Liver (tissue), 9 donors: ENCODE results near the gene TSPAN17. TPM values are rescaled to one million over a fixed set of nuclear protein-coding genes. Genes with fewer than 3 reads are reported as not detected.

ENCODE experiments used
- DNase-seq: peaks from one replicate; pipeline ENCODE4 v3.0.0-alpha.2; 2017; ENCODE audit warnings: low spot score
- H3K27ac ChIP-seq, 2 donors: one replicate each; pipeline ENCODE4 v1.7.0; 2013; ENCODE audit warnings: inconsistent platforms in 2 of 2, low read length in 2 of 2, control low read depth in 1 of 2, low read depth in 1 of 2, mild to moderate bottlenecking in 1 of 2
- H3K27me3 ChIP-seq, 4 donors: one replicate each; pipeline versions ENCODE4 v1.6.1 to v1.7.0; 2013; ENCODE audit warnings: low read length in 3 of 4, inconsistent platforms in 1 of 4, mild to moderate bottlenecking in 1 of 4, moderate library complexity in 1 of 4; ENCODE audit not compliant: control insufficient read depth in 4 of 4, insufficient read depth in 4 of 4
- H3K36me3 ChIP-seq, 4 donors: one replicate each; pipeline versions ENCODE4 v1.6.1 to v1.7.0; 2013; ENCODE audit warnings: low read length in 3 of 4, mild to moderate bottlenecking in 3 of 4, low read depth in 1 of 4, moderate library complexity in 1 of 4; ENCODE audit not compliant: control insufficient read depth in 4 of 4, insufficient read depth in 3 of 4
- H3K4me1 ChIP-seq, 4 donors: one replicate each; pipeline versions ENCODE4 v1.6.1 to v1.7.0; 2013; ENCODE audit warnings: low read length in 3 of 4, mild to moderate bottlenecking in 3 of 4, moderate library complexity in 1 of 4; ENCODE audit not compliant: control insufficient read depth in 4 of 4, insufficient read depth in 4 of 4
- H3K4me3 ChIP-seq, 3 donors: one replicate each; pipeline versions ENCODE4 v1.6.1 to v1.7.0; 2013; ENCODE audit warnings: low read length in 3 of 3, control low read depth in 1 of 3, low read depth in 1 of 3, mild to moderate bottlenecking in 1 of 3
- H3K9ac ChIP-seq, 2 donors: one replicate each; pipeline ENCODE4 v1.7.0; 2013; ENCODE audit warnings: low read length in 2 of 2, mild to moderate bottlenecking in 2 of 2, moderate library complexity in 2 of 2, control low read depth in 1 of 2, low read depth in 1 of 2
- H3K9me3 ChIP-seq, 4 donors: one replicate each; pipeline versions ENCODE4 v1.6.1 to v1.7.0; 2013; ENCODE audit warnings: low read length in 3 of 4; ENCODE audit not compliant: control insufficient read depth in 4 of 4
- ATF3 ChIP-seq: IDR thresholded peaks from 2 replicates; pipeline ENCODE4 v1.6.1; 2016; ENCODE audit warnings: antibody characterized with exemption
- EGR1 ChIP-seq, 2 donors: IDR thresholded peaks; 2 replicates each; pipeline ENCODE4 v1.6.1; 2016 to 2018; ENCODE audit warnings: antibody characterized with exemption in 2 of 2, low read depth in 2 of 2
- FOXA2 ChIP-seq: IDR thresholded peaks from 2 replicates; pipeline ENCODE4 v1.6.1; 2016; ENCODE audit warnings: antibody characterized with exemption
- GABPA ChIP-seq, 2 donors: IDR thresholded peaks in 1 of 2; conservative IDR thresholded peaks in 1 of 2; 2 replicates each; pipeline ENCODE4 v1.6.1; 2016; ENCODE audit warnings: antibody characterized with exemption in 2 of 2, mild to moderate bottlenecking in 1 of 2, moderate library complexity in 1 of 2
- JUND ChIP-seq, 2 donors: IDR thresholded peaks; 2 replicates each; pipeline ENCODE4 v1.6.1; 2016; ENCODE audit warnings: antibody characterized with exemption in 2 of 2
- MAX ChIP-seq: IDR thresholded peaks from 2 replicates; pipeline ENCODE4 v1.6.1; 2016; ENCODE audit warnings: antibody characterized with exemption
- RAD21 ChIP-seq, 2 donors: IDR thresholded peaks; 2 replicates each; pipeline ENCODE4 v1.6.1; 2016; ENCODE audit warnings: antibody characterized with exemption in 2 of 2, mild to moderate bottlenecking in 2 of 2
- REST ChIP-seq: IDR thresholded peaks from 2 replicates; pipeline ENCODE4 v1.6.1; 2016; ENCODE audit warnings: antibody characterized with exemption, mild to moderate bottlenecking
- SP1 ChIP-seq: IDR thresholded peaks from 2 replicates; pipeline ENCODE4 v1.6.1; 2018; ENCODE audit warnings: antibody characterized with exemption, mild to moderate bottlenecking
- TAF1 ChIP-seq: conservative IDR thresholded peaks from 2 replicates; pipeline ENCODE4 v1.6.1; 2016; ENCODE audit warnings: antibody characterized with exemption, mild to moderate bottlenecking
- YY1 ChIP-seq: IDR thresholded peaks from 2 replicates; pipeline ENCODE4 v1.6.1; 2016; ENCODE audit warnings: antibody characterized with exemption, mild to moderate bottlenecking
- ZBTB33 ChIP-seq: IDR thresholded peaks from 2 replicates; pipeline ENCODE4 v1.6.1; 2016; ENCODE audit warnings: antibody characterized with exemption
- WGBS: extraction: QIAGEN DNeasy Blood & Tissue Kit; methylation state at CpG from one replicate; pipeline ENCODE4 v1.1.7; 2013; 5-methylcytosine and 5-hydroxymethylcytosine counted together
- polyA plus RNA-seq, 2 donors: library from polyadenylated mRNA; stranded (reverse) in 1 of 2; unstranded in 1 of 2; fragments of 200-250 nt in 1 of 2; fragments of >200 nt in 1 of 2; fragmentation: Nextera tagmentation in 1 of 2; extraction: Ambion mirVana in 1 of 2; gene quantifications; one replicate each; pipeline versions ENCODE4 v1.2.1 to v1.2.3, GENCODE V29; 2013 to 2015
- total RNA-seq, 2 donors: library from RNA; depleted of rRNA; stranded (reverse); fragments of >200 nt; gene quantifications; one replicate each; pipeline ENCODE4 v1.2.3, GENCODE V29; 2014
- donor health status: healthy.
- donor health status: healthy.
- donor health status: healthy.
- donor health status: healthy.
- donor health status: healthy.

TSPAN17 gene
- total and polyA plus RNA-seq, 4 donors, result 5.7 to 43.4 (median 16.2) TPM

- WGBS, result 47% methylated on average over 5 of the region's 5 CpGs
- Histone ChIP-seq H3K9ac (no peak overlapping the region), H3K27me3 (peaks cover 0 to 8% (median 2%) of the 10 kb centered on the region in 4 donors), H3K9me3 (peaks cover 0 to 2% (median under 1%) of the 10 kb centered on the region in 4 donors), H3K27ac (no peak overlapping the region), H3K4me1 (no peaks in the 10 kb centered on the region), H3K36me3 (no peaks in the 10 kb centered on the region), H3K4me3 (no peak overlapping the region)
- TF ChIP-seq SP1 (no peak), JUND (IDR thresholded peaks at IDR 0.05) (no peak), MAX (no peak), YY1 (no peak), ATF3 (no peak), REST (no peak), TAF1 (no peak), ZBTB33 (no peak), FOXA2 (no peak), RAD21 (IDR thresholded peaks at IDR 0.05) (no peak)
- DNase-seq, result no peak
These were observed 45.0 kb downstream of the TSPAN17 start for GRCh38 chr5:176692326-176692725.

- no peak for TF ChIP-seq JUND (IDR thresholded peaks at IDR 0.05)
- no peak for TF ChIP-seq EGR1 (IDR thresholded peaks at IDR 0.05; ENCODE audit: low read depth in 2 of 2)
- TF ChIP-seq GABPA (IDR thresholded peaks at IDR 0.05 in 1 of 2, conservative IDR thresholded peaks at IDR 0.05 in 1 of 2), result no peak
- H3K27ac ChIP-seq, result no peak overlapping the region
- peaks cover 0 to 8% (median 2%) of the 10 kb centered on the region in 4 donors for H3K27me3 ChIP-seq
- H3K9me3 ChIP-seq, result peaks cover 0 to 2% (median under 1%) of the 10 kb centered on the region in 4 donors
- 14% methylated on average over 13 of the region's 13 CpGs for WGBS
- no peak overlapping the region for H3K4me3 ChIP-seq
- H3K36me3 ChIP-seq, result no peaks in the 10 kb centered on the region
- DNase-seq, result no peak
- no peak overlapping the region for H3K9ac ChIP-seq
- H3K4me1 ChIP-seq, result no peaks in the 10 kb centered on the region
These were observed 45.7 kb downstream of the TSPAN17 start for GRCh38 chr5:176692839-176693476.
